WTC11 (cell line): Measurements from ENCODE around the gene ZIC2.

ENCODE experiments used
- HMGXB4 ChIP-seq: sonication (generic); formaldehyde crosslinking; IDR thresholded peaks from 2 replicates; pipeline ENCODE4 v1.8.1; 2023; ENCODE audit warnings: mild to moderate bottlenecking, moderate library complexity, missing genetic modification reagents
- NFYB ChIP-seq: sonication (generic); formaldehyde crosslinking; conservative IDR thresholded peaks from 2 replicates; pipeline ENCODE4 v1.8.0; 2022; ENCODE audit warnings: low read depth, missing genetic modification reagents
- NR2C2 ChIP-seq: sonication (generic); formaldehyde crosslinking; IDR thresholded peaks from 2 replicates; pipeline ENCODE4 v1.8.0; 2022; ENCODE audit warnings: mild to moderate bottlenecking, missing genetic modification reagents
- TF ChIP-seq, protein P1 (sequence below): fragments of 200-600 bp; IDR thresholded peaks from 2 replicates; pipeline ENCODE4 v1.8.0; 2022; ENCODE audit warnings: antibody characterized with exemption

DNA sequence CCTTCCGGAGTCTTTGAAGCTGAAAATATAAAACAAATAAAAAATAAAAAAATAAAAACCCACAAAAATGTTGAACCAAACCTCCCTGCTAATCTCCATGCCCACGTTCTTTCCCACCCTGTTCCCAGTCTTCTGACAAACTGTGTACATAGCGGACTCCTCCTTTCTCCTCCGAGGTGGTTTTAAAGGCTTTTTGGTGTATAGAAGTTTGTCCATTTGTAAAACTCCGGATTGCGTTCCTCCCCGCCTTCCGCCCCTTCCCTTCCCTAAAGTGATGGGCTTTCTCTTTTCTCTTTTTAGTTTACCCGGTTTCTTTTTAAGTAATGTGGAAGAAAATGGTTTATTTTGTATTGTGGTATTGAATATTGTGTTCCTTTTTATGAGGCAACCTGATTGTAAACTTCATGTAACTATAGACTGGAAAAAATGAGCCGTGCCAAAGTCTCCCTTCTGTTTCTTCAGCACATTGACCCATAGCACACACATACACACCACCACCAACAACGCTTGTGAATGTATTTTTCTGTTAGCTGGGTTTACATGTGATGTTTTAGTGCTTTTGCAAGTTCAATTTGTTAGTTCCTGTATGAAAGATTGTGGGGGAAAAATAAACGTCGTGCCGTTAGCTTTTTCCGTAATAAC lies 4.4 kb downstream of the ZIC2 start:
- TF ChIP-seq, protein P1, sequence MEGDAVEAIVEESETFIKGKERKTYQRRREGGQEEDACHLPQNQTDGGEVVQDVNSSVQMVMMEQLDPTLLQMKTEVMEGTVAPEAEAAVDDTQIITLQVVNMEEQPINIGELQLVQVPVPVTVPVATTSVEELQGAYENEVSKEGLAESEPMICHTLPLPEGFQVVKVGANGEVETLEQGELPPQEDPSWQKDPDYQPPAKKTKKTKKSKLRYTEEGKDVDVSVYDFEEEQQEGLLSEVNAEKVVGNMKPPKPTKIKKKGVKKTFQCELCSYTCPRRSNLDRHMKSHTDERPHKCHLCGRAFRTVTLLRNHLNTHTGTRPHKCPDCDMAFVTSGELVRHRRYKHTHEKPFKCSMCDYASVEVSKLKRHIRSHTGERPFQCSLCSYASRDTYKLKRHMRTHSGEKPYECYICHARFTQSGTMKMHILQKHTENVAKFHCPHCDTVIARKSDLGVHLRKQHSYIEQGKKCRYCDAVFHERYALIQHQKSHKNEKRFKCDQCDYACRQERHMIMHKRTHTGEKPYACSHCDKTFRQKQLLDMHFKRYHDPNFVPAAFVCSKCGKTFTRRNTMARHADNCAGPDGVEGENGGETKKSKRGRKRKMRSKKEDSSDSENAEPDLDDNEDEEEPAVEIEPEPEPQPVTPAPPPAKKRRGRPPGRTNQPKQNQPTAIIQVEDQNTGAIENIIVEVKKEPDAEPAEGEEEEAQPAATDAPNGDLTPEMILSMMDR, result no peak
- no peak for TF ChIP-seq NR2C2 (CRISPR knock-in tag)
- no peak for TF ChIP-seq NFYB (CRISPR knock-in tag)
- no peak for TF ChIP-seq HMGXB4 (CRISPR knock-in tag)
